Effector memory CD8-positive, alpha-beta T cell (primary cell): ENCODE results near the gene SLF1.
A peak's percentile ranks its signal among the peaks of the same experiment; 100 is the strongest.

Source experiments
- ATAC-seq: fragments of 150-1000 bp; cut with Tn5 transposase; replicated peaks from 2 replicates; pipeline ENCODE4 v1.10.0; 2021; ENCODE audit warnings: mild to moderate bottlenecking, moderate library complexity
- DNase-seq, 3 experiments: peaks; one replicate each; pipeline ENCODE4 v3.0.0; 2021
- H3K27ac Mint-ChIP-seq, 2 donors: one replicate each; pipeline ENCODE4 v1.8.0; 2022; ENCODE audit warnings: mild to moderate bottlenecking in 2 of 2, mixed read lengths in 2 of 2, moderate library complexity in 2 of 2
- H3K27me3 Mint-ChIP-seq, 2 donors: one replicate each; pipeline ENCODE4 v1.8.0; 2022; ENCODE audit warnings: mixed read lengths in 2 of 2
- H3K36me3 Mint-ChIP-seq: one replicate; pipeline ENCODE4 v1.8.0; 2022; ENCODE audit warnings: mild to moderate bottlenecking, moderate library complexity, mixed read lengths; ENCODE audit not compliant: insufficient read depth
- H3K4me1 Mint-ChIP-seq, 2 donors: one replicate each; pipeline ENCODE4 v1.8.0; 2022; ENCODE audit warnings: low read depth in 2 of 2, mixed read lengths in 2 of 2
- H3K4me3 Mint-ChIP-seq, 2 donors: one replicate each; pipeline ENCODE4 v1.8.0; 2022; ENCODE audit warnings: mild to moderate bottlenecking in 2 of 2, mixed read lengths in 2 of 2, moderate library complexity in 2 of 2
- H3K9me3 Mint-ChIP-seq, 2 donors: one replicate each; pipeline ENCODE4 v1.8.0; 2022; ENCODE audit warnings: mixed read lengths in 2 of 2

SLF1 gene

DNA sequence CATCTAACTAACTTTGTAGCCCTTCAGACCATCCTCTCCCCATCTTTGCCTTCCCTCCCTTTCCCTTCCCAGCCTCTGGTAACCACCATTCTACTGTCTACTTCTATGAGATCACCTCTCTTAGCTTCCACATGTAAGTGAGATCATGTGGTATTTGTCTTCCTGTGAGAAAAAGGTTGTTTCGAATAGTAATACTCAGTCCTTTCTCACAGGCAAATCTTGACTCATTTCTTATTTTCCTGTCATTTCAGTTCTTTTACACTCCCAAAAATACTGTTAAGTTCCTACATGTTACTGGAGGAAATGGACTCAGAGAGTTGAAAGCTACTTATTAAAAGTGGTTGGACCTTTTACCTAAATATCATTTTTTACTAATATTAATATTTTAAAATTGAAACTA is 82.1 kb downstream of the SLF1 start:
- no peaks in the 10 kb centered on the region for H3K9me3 Mint-ChIP-seq
- H3K4me3 Mint-ChIP-seq = peak overlapping the region in 1 of 2 donors; percentile 13
- ATAC-seq = peak; percentile 76

DNA sequence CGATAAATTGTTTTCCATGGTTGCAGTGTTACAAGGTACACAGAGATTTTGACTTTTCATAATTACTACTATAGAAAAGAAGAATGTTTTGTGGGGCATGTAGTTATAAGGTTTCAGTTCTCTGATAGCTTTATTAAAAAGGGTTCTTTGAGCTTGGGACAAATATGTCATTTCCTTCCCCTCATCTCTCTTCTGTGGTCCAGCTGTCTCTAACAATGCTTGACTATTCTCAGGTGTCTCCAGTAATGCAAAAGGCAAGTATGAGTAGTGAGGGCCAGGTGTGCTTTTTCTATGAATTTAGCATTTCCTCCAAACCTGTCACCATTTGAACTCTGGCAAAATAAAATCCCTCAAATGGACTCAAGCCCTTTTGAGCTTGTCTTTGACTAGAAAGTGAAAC is 84.3 kb downstream of the SLF1 start:
- Mint-ChIP-seq H3K4me3 (no peak overlapping the region), H3K27ac (no peak overlapping the region), H3K36me3 (no peaks in the 10 kb centered on the region), H3K9me3 (no peaks in the 10 kb centered on the region), H3K4me1 (peaks cover 4 to 6% of the 10 kb centered on the region in 2 donors), H3K27me3 (no peaks in the 10 kb centered on the region)
- ATAC-seq (no peak), DNase-seq (no peak)

More for the DNA sequence above, 82.1 kb downstream of the SLF1 start:
- H3K27me3 Mint-ChIP-seq = no peaks in the 10 kb centered on the region
- H3K27ac Mint-ChIP-seq = peak overlapping the region; percentile 83 to 89
- H3K4me1 Mint-ChIP-seq = peaks cover 4 to 6% of the 10 kb centered on the region in 2 donors
- H3K36me3 Mint-ChIP-seq = no peaks in the 10 kb centered on the region
- no peak for DNase-seq

- H3K27ac Mint-ChIP-seq = no peak overlapping the region
- ATAC-seq (no peak), DNase-seq (no peak)
- no peak overlapping the region for H3K4me3 Mint-ChIP-seq
- peaks cover 3% of the 10 kb centered on the region in 2 donors for H3K4me1 Mint-ChIP-seq
- H3K36me3 Mint-ChIP-seq = peaks cover 3% of the 10 kb centered on the region
- H3K27me3 Mint-ChIP-seq = no peaks in the 10 kb centered on the region
- H3K9me3 Mint-ChIP-seq = no peaks in the 10 kb centered on the region
Observed at GRCh38 chr5:94705427-94705826, 87.0 kb downstream of the SLF1 start.

DNA sequence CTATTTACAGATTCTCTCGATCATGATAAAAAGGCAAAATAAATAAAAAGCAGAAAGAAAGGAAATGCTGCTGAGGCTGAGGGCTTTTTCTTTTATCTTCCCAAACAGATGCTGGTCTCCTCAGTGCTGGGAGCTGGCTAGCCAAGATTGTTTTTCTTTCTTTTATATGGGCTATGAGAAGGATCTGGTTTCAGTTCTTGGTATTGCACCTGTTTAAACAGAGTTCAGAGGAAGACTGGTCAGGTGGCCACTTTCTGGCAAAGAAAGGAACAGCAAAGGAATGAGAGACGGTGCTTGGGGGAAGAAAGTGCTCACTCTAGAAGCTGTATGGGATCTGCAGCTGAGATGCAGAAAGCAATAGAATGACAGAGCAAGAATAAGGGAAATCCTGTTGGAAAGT is 88.9 kb downstream of the SLF1 start:
- no peaks in the 10 kb centered on the region for H3K9me3 Mint-ChIP-seq
- H3K4me3 Mint-ChIP-seq = no peak overlapping the region
- H3K4me1 Mint-ChIP-seq = no peaks in the 10 kb centered on the region
- H3K27ac Mint-ChIP-seq = no peak overlapping the region
- ATAC-seq (no peak), DNase-seq (no peak)
- H3K27me3 Mint-ChIP-seq = no peaks in the 10 kb centered on the region
- peaks cover 3% of the 10 kb centered on the region for H3K36me3 Mint-ChIP-seq

DNA sequence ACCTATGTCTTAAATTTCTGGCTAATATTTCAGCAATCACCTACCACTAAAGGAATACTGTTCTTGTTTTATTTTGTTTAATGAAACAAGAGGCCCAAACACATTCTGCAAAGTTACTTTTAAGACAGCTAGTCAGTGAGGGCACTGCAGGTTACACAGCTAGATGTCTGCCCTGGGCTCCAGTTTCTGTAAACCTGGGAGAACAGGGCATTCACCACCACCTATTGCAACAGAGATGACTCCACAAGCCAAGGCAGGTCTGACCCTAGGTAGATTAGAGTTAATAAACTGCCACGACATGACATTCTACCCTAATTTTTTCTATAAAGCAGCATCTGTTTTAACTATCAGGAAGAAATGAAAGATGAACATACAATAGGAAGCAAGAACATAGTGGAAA is 90.8 kb downstream of the SLF1 start:
- no peaks in the 10 kb centered on the region for H3K27me3 Mint-ChIP-seq
- H3K9me3 Mint-ChIP-seq = no peaks in the 10 kb centered on the region
- no peak overlapping the region for H3K4me3 Mint-ChIP-seq
- no peak overlapping the region for H3K27ac Mint-ChIP-seq
- peaks cover 3% of the 10 kb centered on the region for H3K36me3 Mint-ChIP-seq
- H3K4me1 Mint-ChIP-seq = no peaks in the 10 kb centered on the region
- no peak for DNase-seq
- ATAC-seq = no peak

DNA sequence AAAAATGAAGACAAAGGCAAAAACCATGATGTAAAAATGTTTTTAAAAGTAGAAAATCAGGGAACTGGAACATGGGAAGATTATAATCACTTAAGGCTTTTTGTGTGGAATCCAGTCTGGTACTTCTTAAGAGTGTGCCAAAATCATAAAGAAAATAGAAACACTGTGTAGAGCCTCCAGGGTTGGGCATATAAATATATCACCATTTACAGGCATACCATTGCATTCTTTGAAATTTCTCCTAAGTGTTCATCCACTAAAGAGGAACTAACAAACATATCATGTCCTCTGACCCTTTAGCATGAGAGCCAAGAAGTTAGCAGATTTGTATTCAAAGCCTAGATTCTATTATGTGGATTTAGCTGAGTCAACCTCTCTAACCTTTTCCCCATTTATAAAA is 93.3 kb downstream of the SLF1 start:
- DNase-seq (no peak), ATAC-seq (no peak)
- Mint-ChIP-seq H3K4me1 (no peaks in the 10 kb centered on the region), H3K27ac (no peak overlapping the region), H3K36me3 (peaks cover 3% of the 10 kb centered on the region), H3K27me3 (no peaks in the 10 kb centered on the region), H3K4me3 (no peak overlapping the region), H3K9me3 (no peaks in the 10 kb centered on the region)

GRCh38 chr5:94715768-94716167 is 97.3 kb downstream of the SLF1 start:
- no peaks in the 10 kb centered on the region for H3K36me3 Mint-ChIP-seq
- no peak for ATAC-seq
- H3K4me1 Mint-ChIP-seq = no peaks in the 10 kb centered on the region
- no peak overlapping the region for H3K4me3 Mint-ChIP-seq
- H3K27me3 Mint-ChIP-seq = no peaks in the 10 kb centered on the region
- DNase-seq = no peak
- H3K27ac Mint-ChIP-seq = no peak overlapping the region
- no peaks in the 10 kb centered on the region for H3K9me3 Mint-ChIP-seq

GRCh38 chr5:94725142-94725541 is 106.7 kb downstream of the SLF1 start:
- H3K27ac Mint-ChIP-seq = no peak overlapping the region
- H3K9me3 Mint-ChIP-seq = no peaks in the 10 kb centered on the region
- DNase-seq (no peak), ATAC-seq (no peak)
- no peaks in the 10 kb centered on the region for H3K4me1 Mint-ChIP-seq
- no peaks in the 10 kb centered on the region for H3K27me3 Mint-ChIP-seq
- H3K36me3 Mint-ChIP-seq = no peaks in the 10 kb centered on the region
- no peak overlapping the region for H3K4me3 Mint-ChIP-seq

DNA sequence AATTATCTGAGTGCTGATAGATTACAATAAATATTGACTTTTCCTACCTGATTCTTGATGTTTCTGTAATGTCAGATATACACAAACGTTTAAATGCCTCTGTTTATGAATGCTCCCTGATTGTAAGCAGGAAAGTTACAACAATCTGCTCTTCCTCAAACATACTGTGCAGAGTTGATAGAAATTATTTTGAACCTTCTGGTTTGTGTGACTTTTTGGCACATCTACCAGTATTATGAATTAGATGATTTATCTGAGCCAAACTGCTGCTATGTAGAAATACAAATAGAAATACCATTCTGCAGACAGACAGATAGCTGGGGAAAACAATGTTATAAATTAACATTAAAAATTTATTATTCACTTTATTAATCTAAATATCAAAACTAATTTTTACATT is 113.0 kb downstream of the SLF1 start:
- Mint-ChIP-seq H3K4me3 (no peak overlapping the region), H3K36me3 (no peaks in the 10 kb centered on the region), H3K4me1 (peaks cover 0 to 3% of the 10 kb centered on the region in 2 donors), H3K27me3 (no peaks in the 10 kb centered on the region), H3K9me3 (no peaks in the 10 kb centered on the region), H3K27ac (no peak overlapping the region)
- DNase-seq (no peak), ATAC-seq (no peak)

DNA sequence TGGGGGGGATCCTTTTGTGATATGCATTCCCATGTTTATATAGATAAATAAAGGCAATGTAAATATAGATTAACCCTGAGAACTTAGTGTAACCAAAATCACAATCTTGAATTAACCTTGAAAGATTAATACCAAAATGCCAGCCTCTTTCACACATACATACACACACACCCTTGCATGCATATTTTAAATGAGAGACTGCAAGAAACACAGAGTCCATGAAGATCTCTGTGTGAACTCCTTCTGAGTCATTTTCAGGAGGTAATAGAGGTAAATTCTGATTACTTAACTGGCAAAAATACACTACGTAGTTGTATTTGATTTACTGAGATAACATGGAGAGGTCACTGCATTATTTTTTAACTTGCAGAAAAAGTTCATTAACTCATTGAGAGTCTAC is 118.0 kb downstream of the SLF1 start:
- Mint-ChIP-seq H3K36me3 (no peaks in the 10 kb centered on the region), H3K4me3 (no peak overlapping the region), H3K4me1 (no peaks in the 10 kb centered on the region), H3K27me3 (no peaks in the 10 kb centered on the region), H3K9me3 (no peaks in the 10 kb centered on the region), H3K27ac (no peak overlapping the region)
- DNase-seq (no peak), ATAC-seq (no peak)

DNA sequence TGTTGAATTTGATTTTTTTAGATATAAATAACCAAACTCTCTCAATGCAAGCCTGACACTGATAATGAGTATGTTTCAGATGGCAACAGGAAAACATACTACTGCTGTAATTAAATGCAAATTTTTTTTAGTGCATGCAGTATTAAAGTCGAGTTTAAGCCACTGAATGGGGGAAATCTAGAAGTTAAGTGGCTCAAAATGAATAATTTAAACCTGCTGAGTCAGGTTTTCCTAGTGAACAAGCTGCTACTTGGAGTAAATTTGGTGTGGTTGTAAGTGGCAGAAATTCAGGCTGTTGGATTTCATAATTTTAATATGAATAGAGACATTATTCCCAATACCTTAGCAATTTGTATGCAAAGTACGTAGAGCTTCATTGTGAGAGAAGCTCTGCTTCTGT is 121.8 kb downstream of the SLF1 start:
- DNase-seq (no peak), ATAC-seq (no peak)
- H3K4me3 Mint-ChIP-seq = no peak overlapping the region
- peaks cover 0 to 15% of the 10 kb centered on the region in 2 donors for H3K27me3 Mint-ChIP-seq
- no peaks in the 10 kb centered on the region for H3K4me1 Mint-ChIP-seq
- H3K27ac Mint-ChIP-seq = no peak overlapping the region
- no peaks in the 10 kb centered on the region for H3K36me3 Mint-ChIP-seq
- H3K9me3 Mint-ChIP-seq = no peaks in the 10 kb centered on the region

GRCh38 chr5:94742852-94743251 is 124.4 kb downstream of the SLF1 start:
- Mint-ChIP-seq H3K4me3 (no peak overlapping the region), H3K27ac (no peak overlapping the region), H3K4me1 (no peaks in the 10 kb centered on the region), H3K27me3 (peaks cover 0 to 15% of the 10 kb centered on the region in 2 donors), H3K36me3 (no peaks in the 10 kb centered on the region), H3K9me3 (no peaks in the 10 kb centered on the region)
- DNase-seq (no peak), ATAC-seq (no peak)

DNA sequence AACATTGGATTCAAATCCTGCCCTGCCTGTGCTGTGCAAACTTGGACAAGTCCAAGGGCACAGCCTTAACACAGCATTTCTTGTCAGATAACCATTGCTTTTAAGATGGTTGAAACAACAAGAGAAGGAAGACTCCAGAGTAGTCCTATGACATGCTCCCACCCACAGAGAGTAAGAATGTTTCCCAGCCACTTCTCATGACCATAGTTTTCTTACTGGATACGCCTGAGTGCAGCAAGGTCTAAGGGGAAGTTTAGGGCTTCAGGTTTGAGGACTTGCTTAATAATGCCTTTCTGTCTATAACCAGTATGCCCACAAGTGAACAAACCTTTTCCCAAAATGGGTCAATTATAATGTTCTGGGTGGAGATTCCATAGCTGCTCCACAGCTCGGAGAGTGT is 126.4 kb downstream of the SLF1 start:
- DNase-seq (no peak), ATAC-seq (no peak)
- Mint-ChIP-seq H3K36me3 (no peaks in the 10 kb centered on the region), H3K4me3 (no peak overlapping the region), H3K27me3 (peaks cover 0 to 15% of the 10 kb centered on the region in 2 donors), H3K27ac (no peak overlapping the region), H3K9me3 (no peaks in the 10 kb centered on the region), H3K4me1 (no peaks in the 10 kb centered on the region)

- H3K36me3 Mint-ChIP-seq = no peaks in the 10 kb centered on the region
- no peak overlapping the region for H3K27ac Mint-ChIP-seq
- ATAC-seq = no peak
Observed at GRCh38 chr5:94745786-94746730, 127.6 kb downstream of the SLF1 start.

More at GRCh38 chr5:94745786-94746730, 127.6 kb downstream of the SLF1 start:
- Mint-ChIP-seq H3K4me1 (no peaks in the 10 kb centered on the region), H3K9me3 (no peaks in the 10 kb centered on the region), H3K4me3 (no peak overlapping the region), H3K27me3 (peaks cover 0 to 15% of the 10 kb centered on the region in 2 donors)
- no peak for DNase-seq
